HG02759 (cell line): Measurements from ENCODE around the gene IGFL2.
"Not testable (repeated sequence)": the region's sequence is repeated elsewhere in the genome, so short reads cannot be mapped to it uniquely, and the experiment has no call there.

Experiments used
- ATAC-seq: cut with Tn5 transposase; IDR thresholded peaks from one replicate; pipeline ENCODE4 v1.9.1; 2021; ENCODE audit warnings: mild to moderate bottlenecking, moderate library complexity; ENCODE audit not compliant: unreplicated experiment

IGFL2 gene

DNA sequence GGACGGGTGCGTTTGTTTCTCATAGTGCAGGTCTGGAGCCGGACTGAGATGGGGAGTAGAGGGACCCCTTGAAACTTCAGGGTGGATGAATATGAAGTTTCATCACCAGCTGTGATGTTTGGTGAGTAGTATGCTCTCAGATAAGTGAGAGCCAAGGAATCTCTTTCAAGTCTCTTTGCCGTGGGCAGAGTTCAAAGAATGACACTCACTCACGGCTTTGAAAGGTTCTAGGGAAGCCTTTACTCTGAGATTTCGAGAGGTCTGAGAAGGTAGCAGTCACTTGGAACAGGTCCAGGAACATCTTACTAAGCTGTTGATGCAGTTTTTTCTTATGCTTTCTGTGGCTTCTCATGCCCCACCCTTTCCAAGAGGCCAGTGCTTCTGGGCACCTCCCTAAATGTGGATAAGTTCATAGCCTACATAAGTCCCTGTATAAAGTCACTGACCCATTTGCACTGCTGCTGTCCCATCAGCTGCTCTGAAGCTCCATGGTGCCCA is at the start of gene IGFL2:
TSS of gene IGFL2 (plus strand) at position 448 of the 498 bp plus-strand sequence. CDS start at position 489, 41 bp downstream.
- no peak for ATAC-seq

DNA sequence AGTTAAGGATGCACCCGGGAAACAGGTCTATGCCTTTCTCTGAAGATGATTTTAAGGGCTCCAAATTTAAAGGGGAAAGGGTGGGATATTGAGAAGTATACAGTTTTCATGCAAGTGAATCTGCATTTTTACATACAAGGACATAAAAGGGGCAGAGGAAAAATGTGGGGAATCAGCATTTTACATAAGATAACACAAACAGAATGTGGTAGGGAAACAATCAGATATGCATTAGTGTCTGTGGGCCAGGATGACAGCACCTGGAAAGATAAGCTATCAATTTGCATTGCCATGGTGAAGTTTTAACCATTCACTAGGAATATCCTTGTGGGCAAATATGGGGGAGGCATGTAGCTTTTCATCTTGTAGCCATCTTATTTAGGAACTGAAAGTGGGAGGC is 47.7 kb upstream of the IGFL2 start:
- no peak for ATAC-seq

DNA sequence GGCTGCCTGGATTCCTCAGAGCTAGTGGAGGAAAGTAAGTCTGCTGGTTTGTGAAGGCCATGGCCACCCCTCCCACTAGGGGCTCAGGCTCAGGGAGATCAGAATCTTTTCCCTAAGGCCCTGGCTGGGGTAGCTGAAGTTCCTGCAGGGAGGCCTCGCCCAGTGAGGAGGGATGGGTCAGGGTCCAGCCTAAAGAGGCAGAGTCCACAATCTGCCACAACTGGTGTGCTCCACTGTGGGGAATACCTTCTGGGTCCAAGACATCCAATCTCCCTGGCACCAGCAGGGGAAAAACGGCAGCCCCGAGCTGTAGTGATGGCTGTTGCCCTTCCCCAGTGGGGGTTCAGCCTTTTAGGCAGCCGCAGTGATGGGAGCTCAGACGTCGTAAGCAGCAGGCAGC is 46.7 kb upstream of the IGFL2 start:
- ATAC-seq, result no peak

DNA sequence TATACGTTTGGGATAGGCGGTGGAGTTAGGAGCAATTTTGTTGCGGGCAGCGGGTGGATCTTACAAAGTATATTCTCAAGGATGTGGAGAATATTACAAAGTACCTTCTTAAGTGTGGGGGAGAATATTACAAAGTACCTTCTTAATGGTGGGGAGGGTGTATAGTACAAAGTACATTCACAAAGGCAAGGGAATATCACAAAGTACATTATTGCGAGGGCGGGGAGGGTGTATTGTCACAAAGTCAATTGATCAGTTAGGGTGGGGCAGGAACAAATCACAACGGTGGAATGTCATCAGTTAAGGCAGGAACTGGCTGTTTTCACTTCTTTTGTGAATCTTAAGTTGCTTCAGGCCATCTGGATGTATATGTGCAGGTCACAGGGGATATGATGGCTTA is 45.7 kb upstream of the IGFL2 start:
- ATAC-seq, result not testable (repeated sequence)

DNA sequence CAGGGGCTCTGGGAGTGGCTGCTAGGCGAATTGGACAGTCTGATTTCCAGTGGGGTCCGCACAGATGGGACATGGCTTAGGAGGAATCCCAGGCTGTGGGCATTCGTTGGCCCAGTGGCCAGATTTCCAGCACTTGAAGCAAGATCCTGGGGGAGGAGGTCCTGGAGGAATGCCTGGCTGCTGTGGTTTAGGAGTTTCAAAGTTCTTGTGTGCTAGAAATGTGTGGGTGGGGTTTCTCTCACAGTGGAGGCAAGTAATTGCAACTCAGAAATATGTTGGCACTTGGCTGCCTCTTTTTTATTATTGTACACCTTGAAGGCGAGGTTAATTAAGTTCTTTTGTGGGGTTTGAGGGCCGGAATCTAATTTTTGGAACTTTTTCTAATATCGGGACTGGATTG is 40.7 kb upstream of the IGFL2 start:
- ATAC-seq, result no peak

DNA sequence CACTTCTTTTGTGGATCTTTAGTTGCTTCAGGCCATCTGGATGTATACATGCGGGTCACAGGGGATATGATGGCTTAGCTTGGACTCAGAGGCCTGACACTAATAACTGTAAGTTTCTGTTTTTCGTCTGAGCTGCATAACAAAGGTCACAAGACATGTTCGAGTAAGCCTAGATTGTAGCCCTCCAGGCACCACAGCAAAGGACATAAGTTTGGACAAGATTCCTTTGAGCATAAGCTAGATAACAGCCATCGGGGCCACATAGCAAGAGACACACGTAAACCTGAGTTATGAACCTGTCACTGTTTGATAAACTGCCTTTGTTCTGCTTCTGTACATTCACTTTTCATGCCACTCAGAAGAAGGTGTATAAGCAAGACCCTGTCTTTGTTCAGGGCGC is 38.2 kb upstream of the IGFL2 start:
- ATAC-seq, result no peak

DNA sequence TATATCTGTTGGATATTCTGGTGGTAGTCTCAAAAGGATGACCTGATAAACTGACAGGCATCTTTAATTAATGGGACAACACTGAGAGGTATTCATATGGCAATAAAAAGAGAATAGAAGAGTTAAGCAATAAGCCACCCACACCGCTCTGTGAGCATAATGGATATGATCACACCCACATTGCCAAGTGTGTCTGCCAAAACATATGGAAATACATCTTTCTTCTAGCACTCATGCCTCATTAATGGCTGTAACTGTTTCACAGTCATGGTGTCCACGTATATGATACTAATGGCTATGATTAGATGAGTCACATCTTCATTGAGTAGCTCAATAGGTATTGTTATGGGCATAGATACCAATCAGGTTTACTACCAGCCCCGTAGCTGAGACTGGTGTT is 36.7 kb upstream of the IGFL2 start:
- ATAC-seq, result no peak

DNA sequence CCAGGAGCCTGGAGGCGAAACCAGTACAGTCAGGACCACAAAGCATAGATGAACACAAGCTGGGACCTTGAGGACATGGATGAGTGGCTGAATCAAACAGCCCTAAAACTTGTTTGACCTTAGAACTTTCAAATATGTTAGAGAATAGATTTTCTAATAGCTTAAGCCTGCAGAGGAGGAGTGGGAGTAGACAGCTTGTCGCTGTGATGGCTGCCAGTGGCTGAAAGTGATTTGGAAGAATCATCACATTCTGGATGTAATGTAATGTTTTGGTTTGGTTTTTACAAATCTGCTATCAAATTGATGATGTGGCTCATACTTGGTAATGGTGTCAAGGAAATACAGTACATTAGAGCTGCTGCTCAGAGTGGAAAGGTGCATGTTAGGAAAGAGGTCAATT is 35.5 kb upstream of the IGFL2 start:
- ATAC-seq, result no peak

DNA sequence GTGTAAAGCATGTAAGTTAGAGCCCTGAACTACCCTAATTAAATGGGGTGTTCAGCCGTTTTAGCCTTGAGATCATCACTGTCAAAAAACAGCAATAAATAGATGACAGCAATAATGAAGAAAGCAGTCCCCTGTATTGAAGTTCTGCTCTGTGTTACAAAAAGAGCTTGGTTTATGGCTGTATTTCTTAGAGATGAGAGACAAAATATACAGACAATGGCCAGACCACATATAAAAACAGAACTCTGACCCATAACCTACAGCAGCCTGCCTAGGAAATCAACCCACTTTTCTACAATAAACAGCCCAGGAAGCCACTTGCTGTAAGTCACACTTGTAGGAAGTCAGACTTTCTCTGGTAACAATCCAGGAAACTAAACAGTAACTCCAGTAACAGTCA is 34.3 kb upstream of the IGFL2 start:
- no peak for ATAC-seq

DNA sequence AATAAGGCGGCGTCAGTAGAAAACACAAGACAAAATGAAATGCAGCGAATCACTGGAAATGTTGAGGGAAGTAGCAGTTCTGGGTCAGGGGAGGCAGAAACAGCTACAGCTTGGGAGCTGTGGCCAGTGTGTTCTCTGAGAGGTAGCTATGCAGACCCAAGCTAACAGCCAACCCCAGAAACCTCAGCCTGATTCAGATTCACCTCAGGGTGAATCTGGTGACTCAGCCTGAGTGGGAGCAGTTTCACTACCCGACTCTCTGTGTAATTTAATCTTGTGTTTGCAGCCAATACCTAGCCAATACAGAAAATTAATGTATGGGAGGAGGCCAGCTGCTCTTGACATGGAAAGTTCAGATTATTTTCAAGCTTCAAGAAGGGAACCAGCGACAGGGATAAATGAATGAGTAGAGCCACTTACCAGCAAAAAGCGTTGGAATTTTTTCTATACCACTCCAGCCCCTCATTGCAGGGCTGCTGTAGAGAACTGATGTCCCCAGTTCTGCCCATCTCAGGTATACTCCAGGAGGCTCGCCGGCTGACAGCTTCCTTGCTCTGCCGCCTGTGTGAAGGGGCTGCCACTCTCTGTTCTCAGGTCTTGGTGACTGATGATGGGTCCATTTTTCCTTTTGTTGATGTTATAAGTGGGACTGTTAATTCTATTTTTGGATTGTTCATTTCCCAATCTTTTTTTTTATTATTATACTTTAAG is 32.5 kb upstream of the IGFL2 start:
- ATAC-seq, result no peak

DNA sequence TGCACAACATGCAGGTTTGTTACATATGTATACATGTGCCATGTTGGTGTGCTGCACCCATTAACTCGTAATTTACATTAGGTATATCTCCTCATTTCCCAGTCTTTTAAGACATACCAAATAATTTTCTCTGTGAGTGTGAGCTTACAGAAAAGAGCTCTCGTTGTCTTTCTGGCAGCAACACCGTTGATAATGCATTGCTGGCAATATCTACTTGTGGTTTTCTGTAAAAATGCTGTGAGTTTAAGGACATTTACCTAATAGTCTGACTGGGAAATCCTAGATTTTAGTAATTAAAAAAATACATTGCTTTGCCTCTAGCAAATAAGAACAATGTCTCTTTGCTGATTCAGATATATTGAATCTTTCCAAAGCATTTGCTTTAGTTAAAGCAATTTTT is 31.9 kb upstream of the IGFL2 start:
- no peak for ATAC-seq

DNA sequence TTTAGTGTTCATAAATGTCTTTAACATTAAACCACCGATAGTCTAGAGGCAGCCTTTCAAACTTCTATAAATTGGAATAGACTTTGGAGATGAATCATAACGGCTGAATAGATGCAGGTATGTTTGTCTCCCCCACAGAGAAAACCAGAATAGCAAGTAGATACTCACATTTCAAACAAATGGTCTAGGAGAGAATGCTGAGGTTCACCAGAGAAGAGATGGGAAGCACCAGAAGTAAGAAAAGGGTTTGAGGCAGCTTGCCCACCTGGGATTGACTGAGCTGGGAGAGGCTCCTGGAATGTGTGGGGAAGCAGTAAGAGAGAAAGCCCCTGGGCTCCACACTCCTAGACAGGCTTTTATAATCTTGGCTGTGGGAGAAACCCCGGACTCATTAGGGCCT is 29.9 kb upstream of the IGFL2 start:
- ATAC-seq, result no peak

DNA sequence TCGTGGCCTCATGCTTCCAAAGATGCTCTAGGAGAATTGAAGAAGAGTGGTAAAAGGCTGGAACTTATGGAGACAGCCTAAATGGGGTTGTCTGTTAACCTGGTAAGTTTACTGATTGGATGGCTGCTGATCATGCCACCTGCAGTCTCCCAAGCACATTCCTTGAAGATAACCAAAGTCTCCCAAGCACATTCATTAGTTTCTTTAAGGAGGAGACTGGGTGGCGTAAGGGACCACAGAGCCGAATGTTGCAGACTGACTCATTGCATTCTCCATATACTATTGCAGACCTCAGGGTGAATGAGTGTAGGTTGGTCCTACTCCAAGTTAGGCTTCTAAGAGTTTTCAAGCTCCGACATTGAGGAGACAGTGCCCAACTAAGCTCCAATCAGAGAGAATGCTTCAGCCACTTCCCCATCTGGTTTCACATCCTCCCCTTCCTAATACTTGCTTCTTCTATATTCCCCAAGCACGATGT is 23.4 kb upstream of the IGFL2 start, which contains the start of gene IGFL3:
TSS of gene IGFL3 (minus strand) at position 51 of the 478 bp plus-strand sequence. CDS start at position 12, 39 bp downstream.
- ATAC-seq, result no peak

DNA sequence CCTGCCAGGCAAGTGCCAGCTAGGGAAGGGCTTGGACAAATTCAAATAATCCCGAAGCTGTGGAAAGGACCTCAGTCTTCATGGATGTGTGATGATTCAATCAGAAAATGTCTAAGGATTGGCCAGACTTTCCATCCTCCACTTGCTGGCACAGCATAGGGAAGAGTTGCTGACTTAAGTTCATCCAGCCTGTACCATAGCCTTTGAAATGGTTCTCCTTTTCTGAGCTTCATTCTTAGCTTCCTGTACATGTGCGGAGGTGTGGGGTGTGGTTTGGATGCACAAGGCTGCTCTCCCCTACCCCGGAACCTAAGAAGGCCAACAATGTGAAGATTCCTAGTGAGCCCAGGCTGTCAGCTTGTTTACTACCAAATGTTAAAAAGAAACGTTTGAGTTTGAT is 22.6 kb upstream of the IGFL2 start:
- no peak for ATAC-seq

DNA sequence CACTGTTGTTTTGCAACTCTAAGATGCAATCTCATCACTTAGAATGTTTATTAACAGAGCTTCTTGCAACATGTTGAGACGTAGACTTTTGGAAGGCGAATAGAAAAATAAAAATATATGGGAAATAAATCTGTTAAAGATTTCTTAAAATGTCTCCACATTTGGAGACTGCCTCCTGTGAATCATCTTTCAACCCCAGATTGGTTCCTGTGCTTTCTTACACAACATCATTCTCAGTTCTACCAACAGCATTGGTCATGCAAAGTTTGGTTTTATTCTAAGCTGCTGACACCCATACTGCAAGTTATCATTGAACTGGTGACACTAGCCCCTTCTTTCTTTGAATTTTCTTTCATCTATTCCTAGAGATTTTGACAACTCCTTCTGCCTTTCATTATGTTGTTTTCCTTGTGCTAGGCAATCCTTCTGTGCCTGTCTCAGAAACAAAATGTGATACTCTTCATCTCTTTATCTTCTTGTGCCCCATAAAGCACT is 21.9 kb upstream of the IGFL2 start:
- no peak for ATAC-seq

DNA sequence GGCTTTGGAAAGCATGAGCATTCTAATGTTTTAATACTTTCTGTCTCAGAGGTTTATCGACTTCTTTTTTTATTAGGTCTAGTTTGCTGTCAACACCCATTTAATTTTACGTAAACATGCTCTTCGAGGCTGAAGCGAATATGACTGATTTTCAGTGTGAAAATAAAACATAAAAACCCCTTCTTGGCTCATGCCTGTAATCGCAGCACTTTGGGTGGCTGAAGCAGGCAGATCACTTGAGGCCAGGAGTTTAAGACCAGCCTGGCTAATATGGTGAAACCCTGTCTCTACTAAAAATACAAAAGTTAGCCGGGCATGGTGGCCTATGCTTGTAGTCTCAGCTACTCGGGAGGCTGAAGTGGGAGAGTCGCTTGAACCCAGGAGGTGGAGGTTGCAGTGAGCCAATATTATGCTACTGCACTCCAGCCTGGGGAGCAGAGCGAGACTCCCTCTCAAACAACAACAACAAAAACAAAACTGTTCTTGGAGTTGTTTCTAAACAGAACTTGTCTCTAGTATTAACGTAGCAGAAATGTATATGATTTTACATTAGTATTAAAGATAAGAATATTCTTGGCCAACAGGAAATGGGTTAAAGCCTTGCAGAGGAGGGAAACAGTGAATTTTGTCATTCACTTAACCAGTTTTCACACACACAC is 16.4 kb upstream of the IGFL2 start:
- ATAC-seq, result no peak

DNA sequence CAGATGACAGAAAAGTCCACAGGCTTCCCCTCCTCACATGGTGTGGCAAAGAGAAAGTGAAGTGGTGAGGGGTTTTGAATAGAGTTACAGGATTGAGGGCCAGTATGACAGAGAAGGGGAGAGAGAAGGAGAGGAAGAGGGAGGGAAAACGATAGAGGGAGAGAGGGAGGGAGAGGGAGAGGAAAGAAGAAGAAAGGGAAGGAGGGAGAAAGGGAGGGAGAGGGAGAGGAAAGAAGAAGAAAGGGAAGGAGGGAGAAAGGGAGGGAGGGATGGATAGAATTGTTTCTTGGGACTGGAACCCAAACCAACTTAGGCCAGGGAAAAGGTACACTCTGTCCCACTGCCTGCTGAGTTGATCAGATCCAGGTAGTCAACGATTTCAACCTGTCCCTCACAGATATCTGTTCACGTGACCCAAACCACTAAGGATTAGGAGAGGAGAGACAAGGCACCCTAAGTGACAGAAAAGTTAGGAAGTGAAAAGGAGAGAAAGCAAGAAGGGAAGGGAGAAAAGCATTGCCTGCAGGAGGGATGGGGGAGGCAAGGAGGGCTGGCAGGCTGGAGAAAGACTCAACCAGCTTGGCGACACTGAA is 15.4 kb upstream of the IGFL2 start:
- no peak for ATAC-seq

DNA sequence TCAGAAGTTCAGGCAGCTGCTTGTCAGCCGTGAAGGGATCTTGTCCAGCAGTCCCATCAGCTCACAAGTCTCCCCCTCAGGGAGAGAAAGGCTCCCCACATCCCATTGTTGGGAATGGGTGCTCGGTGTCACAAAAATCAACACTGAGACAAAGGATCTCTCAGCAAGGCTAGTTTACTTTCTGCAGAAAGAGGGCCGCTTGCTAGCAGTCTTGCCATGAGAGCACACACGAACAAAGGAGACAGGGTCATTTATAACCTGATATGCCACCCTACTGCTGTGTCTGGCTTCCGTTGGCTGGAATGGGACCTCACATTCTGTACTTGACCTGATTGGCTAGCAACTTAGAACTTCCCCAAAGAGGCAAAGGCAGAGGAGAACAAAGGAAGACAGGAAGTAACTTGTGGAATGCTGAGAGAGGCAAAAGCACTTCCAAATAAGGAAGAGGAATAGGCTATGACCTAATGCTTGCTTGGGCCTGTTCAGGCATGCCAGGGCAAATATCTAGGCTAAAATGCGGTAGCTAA is 14.9 kb upstream of the IGFL2 start:
- ATAC-seq, result no peak

DNA sequence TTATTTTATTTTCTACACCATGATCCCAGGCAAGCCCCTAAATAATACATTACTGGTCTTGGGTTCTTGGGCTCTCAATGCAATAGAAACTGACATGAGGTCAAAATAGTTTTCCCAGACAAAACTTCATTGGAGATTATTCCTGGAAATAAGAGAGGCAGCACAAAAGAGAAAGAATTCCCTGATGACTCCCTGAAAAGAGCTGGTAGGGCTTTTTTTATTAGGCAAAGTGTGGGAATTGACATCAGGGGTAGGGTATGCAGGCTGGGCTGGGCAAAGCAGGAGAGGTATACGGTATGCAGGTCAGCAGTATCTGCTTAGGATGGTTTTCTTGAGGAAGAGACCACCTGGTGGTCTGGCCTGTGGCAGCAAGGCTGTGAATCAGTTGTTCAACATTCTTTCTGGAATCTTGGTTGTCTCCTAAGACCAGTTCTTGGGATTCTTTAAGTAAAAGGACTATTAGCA is 14.2 kb upstream of the IGFL2 start:
- ATAC-seq, result no peak

DNA sequence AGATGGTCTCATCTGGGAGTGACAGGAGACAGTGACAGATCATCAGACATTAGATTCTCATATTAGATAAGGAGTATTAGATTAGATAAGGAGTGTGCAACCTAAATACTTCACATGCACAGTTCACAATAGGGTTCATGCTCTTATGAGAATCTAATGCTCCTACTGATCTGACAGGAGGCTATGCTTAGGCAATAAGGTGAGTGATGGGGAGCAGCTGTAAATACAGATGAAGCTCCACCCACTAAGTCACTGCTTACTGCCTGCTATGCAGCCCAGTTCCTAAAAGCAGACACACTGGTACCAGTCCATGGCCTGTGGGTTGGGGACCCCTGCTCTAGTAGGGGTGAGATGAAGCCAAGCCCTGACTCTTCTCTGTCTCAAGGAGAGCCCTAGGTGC is 13.5 kb upstream of the IGFL2 start:
- no peak for ATAC-seq

DNA sequence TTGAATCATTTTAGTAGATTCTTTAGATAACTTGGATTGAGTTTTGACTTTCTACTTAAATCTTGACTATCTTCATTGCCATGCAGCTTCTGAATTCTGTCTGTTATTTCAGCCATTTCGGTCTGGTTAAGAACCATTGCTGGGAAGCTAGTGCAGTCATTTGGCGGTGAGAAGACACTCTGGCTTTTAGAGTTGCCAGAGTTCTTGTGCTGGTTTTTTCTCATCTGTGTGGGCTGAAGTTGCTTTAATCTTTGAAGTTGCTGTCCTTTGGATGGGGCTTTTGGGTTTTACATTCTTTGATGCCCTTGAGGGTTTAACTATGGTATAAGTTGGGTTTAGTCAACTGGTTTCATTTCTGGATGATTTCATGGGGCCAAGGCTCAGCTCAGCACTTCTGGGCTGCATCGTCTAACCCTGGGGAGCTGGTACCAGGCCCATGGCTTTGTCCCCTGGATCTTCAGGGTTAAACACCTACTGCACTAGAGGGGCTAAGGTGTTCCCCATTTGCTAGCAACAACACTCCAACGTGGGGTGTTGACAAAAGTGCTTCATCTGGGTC is 10.0 kb upstream of the IGFL2 start:
- ATAC-seq, result no peak
